Esophagus muscularis mucosa (tissue), 3 donors: ENCODE results near the gene SYTL2.

Experiments used
- CTCF ChIP-seq, 3 experiments: fragments of 200-600 bp in 2 of 3; fragments of 450-650 bp in 1 of 3; sonication (generic) in 2 of 3; IDR thresholded peaks; one replicate each; pipeline ENCODE4 v1.5.1; 2017 to 2019; ENCODE audit warnings: antibody characterized with exemption in 3 of 3, mild to moderate bottlenecking in 2 of 3, moderate library complexity in 1 of 3
- POLR2A ChIP-seq: fragments of 450-650 bp; IDR thresholded peaks from one replicate; pipeline ENCODE4 v1.6.1; 2017; ENCODE audit warnings: antibody characterized with exemption, moderate library complexity, mild to moderate bottlenecking, low read depth

- TF ChIP-seq CTCF (IDR thresholded peaks at IDR 0.05) = no peak
- no peak for TF ChIP-seq POLR2A
Observed at GRCh38 chr11:85783758-85784157, 27.2 kb downstream of the SYTL2 start.
